ENCODE data around the gene REL. TPM values are rescaled to one million over a fixed set of nuclear protein-coding genes. Genes with fewer than 3 reads are reported as not detected.
"Not testable (repeated sequence)": the region's sequence is repeated elsewhere in the genome, so short reads cannot be mapped to it uniquely, and the experiment has no call there.

Gene REL
- 7.3 and 7.5 TPM in 2 replicates for total RNA-seq (2014; rRNA removed; shearing (Covaris generic))
- 2.0 and 2.1 TPM in 2 replicates for polyA plus RNA-seq (2014; cell fraction: nucleus; rRNA removed)

DNA sequence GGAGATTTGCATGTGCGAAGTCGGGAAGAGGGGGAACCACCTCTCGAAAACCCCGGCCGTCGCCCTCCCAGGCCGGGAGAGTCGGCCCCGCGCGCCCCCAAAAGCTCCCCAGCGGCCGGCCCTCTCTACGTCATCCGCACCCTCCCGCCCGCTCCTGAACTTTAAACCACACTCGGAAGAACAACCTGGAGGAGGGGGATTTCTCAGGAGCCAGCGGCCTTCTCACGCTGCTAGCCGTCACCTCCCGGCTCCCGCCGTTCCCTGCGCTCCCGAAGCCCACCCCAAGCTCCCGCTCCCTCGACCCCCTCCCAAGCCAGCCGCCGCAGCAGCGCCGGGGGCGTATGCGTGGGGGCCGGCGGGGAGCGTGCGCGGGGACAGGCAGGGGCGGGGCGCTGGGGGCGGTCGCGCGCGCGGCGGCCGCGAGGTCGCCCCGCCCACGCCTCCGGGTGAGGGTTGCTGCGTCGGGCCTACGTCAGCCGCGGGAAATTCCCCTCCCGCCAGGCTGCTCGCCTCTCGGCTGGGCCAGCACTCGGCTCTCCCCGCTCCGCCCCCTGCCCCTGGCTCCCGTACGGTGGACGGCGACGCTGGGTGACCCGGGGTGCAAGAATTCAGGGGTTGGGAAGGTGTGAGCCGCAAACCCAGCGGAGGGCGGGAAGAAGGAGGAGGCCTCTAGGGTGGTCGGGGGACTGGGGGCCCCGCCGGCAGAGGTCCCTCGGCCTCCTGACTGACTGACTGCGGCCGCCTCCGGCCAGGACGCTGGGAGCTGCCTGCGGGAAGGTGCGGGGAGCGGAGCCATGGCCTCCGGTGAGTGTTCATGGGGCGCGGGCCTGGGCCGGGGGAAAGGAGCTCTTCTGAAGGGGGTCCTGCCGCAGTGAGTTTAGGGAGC, at the start of gene REL:
Gene REL (plus strand): TSS at position 528 of the 886 bp plus-strand sequence. CDS start 267 bp downstream, at position 795.
- peak; percentile 87 for DNase-seq (ENCODE audit: extremely low read depth, low read depth)

DNA sequence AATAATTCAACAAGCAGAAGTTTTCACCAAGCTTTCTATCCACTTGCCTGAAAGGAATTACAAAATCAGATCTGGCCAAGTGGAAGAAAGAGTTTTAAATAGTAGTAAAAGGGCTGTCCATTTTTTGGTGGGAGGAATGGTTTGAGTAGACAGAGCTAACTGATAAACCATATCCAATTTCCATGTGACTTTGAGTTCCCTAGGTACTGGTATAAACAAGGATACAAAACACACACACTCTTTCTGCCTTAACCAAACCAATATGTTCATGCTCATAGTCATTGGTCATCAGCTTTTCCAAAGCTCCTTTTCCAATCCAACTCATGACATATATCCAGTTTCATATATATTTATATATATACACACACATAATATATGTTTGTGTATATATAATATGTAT, 49.5 kb upstream of the REL start:
- DNase-seq (ENCODE audit: extremely low read depth, low read depth), result no peak

DNA sequence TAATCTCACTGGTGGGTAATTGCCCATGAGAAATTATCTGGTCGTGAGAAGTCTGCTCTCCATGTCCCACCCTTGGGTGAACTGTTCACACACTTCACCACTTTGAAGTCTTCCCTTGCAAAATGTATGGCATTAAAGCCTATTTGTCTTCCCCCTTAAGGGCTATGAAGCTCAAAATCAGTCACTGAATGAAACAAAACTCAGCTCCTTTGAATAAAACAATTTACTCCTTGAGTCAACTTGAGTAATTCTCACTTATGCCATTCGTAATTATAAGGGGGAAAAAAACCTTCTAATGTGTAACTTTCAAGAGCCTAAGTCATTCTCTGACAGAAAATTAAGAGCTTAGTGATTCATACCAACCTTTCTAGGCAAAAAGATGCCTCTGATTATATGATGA, 48.8 kb upstream of the REL start:
- no peak for DNase-seq (ENCODE audit: extremely low read depth, low read depth)

DNA sequence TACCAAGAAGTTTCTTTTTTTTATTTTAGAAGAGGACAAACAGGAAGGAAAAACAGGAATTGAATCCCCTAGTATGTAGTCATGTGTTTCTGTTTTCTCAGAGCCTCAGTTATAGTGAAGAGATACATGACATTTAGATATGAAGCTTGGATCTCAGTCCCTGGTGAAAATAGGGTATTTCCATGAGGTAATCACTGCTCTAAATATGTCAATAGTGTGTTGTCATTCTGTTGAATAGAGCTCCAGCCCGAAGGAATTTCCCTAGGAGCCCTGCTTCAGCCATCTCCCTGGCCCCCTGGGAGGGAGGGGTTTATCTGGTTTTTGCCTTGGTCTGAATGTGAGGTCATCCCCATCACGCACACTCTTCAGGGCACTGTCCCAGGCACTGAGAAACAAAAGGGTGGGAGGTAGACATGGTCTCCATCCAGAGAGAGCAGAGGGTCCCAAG, 47.1 kb upstream of the REL start:
- DNase-seq (ENCODE audit: extremely low read depth, low read depth), result no peak

DNA sequence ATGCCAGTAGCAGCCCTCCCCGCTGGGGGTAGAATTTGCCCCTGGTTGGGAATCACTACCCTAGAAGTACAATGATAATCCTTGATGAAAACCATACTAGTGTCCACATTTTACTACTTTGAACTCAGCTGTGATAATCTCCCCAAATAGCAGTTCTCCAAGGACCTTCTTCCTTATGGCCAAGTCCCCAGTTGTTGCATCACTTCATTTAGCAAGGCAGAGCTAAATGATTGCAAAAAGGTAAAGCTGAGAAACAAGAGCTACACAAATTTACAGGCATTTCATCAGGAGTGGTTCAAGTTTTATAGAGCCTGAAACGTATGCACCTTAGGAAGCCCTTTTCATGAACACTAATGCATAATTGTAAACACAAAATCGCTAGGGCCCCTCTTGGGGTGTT, 44.9 kb upstream of the REL start:
- no peak for DNase-seq (ENCODE audit: extremely low read depth, low read depth)

DNA sequence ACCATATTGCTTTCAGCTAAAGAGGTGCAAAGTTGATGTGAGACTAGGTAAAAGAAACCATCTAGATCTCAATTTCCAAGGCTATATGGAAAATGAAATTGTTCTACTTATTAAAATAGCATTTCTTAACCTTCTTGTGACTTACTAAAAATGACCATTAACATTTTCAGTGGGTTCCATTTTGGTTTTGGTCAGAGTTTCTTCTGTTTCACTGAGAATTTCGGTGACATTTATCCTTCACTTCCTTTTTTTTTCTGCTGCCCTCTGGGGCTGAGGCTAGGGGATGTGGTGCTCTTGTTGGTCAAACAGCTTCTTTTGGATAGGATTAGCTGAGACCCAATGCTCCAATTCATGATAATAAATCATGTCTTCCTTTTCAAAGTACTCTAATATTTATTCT, 44.3 kb upstream of the REL start:
- no peak for DNase-seq (ENCODE audit: extremely low read depth, low read depth)

DNA sequence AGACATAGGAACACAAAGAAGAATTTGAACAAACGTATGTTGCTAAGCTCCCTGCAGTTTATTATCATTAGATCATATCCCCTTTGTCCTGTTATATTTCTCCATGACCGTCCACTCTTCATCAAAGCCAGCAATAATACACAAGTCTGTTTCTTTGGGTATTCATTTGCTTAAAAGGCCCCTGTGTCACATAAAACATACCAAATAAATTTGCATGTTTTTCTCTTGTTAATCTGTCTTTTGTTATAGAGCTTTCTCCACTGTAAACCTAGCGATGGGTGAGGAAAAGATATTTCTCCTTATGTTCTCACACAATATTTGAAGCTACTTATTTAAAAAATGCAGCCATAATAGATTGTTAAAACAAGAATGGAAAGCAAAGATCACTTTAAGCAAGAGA, 42.9 kb upstream of the REL start:
- no peak for DNase-seq (ENCODE audit: extremely low read depth, low read depth)

DNA sequence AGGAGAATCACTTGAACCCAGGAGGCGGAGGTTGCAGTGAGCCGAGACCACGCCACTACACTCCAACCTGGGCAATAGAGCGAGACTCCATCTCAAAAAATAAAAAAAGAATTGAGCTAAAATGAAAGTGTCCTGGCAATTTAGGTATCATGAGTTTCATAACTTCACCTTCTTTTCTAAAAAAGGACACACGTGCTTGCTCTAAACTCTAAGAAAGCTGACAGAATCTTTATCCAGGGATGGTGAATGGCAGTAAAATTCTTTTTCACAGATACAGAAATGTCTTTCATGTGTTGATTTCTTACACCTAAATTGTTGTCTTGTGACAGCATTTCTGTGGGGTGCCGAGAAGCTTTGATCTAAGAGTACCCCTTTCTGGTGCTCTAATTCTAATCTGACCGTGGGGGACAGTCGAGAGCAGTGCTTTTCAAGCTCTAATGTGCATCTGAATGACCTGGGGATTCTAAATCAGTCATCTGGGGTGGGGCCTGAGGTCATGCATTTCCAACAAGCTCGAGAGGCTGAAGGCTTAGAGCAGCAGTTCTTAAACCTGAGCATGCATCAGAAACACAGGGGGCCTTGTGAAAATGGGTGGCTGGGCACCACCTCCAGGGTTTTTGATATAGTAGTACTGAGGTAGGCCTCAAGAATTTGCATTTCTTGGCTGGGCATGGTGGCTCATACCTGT, 42.1 kb upstream of the REL start:
- DNase-seq (ENCODE audit: extremely low read depth, low read depth), result no peak

DNA sequence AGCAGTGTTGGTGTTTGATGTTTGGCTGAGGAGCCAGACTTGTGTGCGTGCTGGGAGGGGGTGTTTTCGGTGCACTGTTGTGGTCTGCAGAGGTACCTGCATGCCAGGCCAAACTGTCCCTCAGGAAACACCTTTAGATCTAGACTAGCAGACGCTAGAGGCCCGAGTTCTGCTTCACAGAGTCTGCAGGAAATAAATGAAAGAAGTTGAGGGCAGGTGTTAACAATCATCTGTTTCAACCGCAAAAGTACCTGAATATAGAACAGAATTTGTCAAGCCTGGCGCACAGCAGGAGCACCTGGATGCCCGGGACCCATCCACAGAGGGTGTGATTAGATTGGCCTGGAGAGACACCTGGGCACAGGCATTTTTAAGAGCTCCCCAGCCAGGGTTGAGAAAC, 40.5 kb upstream of the REL start:
- no peak for DNase-seq (ENCODE audit: extremely low read depth, low read depth)

DNA sequence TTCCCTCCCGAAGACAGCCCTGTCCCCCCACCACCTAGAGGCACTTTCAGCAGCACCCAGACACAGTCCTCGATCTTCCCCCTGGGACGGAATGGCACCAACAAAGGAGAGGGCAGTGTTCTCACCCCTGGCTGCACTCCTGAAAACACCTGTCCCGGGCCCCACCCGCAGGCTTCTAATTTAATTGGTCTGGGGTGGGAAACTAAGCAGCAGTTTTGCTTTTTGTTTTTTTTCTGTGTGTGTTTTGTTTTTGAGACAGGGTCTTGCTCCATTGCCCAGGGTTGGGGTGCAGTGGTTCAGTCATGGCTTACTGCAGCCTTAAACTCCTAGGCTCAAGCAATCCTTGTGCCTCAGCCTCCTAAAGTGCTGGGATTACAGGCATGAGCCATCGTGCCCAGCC, 38.4 kb upstream of the REL start:
- no peak for DNase-seq (ENCODE audit: extremely low read depth, low read depth)

DNA sequence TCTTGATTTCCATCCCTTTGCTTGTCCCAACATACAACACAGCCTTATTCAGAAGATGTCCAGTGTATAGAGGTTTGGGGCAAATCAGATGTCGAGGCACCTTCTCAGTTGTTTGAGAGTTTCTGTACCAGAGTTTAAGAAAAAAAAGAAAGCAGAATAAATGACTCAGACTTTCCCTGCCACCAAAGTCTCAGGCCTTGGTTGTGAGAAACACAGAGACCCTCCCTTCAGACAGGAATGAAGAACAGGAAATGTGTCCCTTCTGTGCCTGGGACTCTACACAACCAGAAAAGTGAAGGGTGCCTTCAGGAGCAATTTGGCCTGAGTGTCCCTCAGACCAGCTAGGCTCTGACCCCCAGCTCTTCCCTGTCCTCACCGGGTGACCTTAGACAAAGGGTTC, 37.3 kb upstream of the REL start:
- no peak for DNase-seq (ENCODE audit: extremely low read depth, low read depth)

DNA sequence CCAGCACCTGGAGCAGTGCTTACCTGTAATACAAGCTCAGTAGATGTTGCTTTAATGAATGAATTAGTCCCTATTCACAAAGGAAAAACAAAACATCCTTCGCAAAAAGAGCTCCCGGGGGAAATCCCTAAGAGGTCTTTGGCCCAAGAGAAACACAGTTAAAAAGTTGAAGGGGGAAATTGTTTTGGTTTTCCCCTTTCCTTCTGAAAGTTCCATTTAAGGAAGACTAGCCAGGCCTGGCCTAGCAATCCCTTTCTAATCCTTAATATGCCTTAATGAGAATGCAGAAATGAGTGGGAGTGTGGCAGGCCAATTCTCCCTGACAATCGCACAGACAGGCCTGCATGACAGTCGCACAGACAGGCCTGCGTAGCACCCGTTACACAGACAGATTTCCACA, 33.5 kb upstream of the REL start:
- no peak for DNase-seq (ENCODE audit: extremely low read depth, low read depth)

DNA sequence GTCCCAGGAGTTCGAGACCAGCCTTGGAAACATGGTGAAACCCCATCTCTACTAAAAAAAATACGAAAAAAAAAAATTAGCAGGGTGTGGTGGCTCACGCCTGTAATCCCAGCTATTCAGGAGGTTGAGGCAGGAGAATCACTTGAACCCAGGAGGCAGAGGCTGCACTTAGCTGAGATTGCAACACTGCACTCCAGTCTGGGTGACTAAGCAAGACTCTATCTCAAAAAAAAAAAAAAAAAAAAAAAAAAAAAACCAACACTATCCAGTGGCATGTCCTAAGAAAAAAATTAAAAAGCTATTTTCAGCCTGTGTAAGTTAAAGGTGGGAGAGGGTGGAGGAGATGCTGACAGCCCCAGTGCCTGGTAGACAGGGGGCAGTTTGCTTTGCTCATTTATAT, 32.2 kb upstream of the REL start:
- DNase-seq (ENCODE audit: extremely low read depth, low read depth), result no peak

DNA sequence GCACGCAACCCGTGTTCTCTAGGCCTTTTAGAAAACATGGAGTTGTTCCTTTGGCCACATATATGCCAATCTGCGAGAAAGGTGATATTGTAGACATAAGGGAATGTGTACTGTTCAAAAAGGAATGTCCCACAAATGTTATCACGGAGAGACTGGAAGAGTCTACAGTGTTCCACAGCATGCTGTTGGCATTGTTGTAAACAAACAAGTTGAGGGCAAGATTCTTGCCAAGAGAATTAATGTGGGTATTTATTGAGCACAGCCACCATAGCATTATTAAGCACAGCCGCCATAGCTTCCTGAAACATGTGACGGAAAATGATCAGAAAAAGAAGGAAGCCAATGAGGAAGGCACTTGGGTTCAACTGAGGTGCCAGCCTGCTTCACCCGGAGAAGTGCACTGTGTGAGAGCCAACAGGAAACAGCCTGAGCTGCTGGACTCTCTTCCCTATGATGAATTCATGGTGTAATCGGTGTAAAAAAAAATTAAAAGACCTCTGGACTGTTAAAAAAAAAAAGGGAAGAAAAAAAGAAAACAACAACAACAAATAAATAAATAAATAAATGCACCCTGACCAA, 29.0 kb upstream of the REL start:
- DNase-seq (ENCODE audit: extremely low read depth, low read depth), result no peak

DNA sequence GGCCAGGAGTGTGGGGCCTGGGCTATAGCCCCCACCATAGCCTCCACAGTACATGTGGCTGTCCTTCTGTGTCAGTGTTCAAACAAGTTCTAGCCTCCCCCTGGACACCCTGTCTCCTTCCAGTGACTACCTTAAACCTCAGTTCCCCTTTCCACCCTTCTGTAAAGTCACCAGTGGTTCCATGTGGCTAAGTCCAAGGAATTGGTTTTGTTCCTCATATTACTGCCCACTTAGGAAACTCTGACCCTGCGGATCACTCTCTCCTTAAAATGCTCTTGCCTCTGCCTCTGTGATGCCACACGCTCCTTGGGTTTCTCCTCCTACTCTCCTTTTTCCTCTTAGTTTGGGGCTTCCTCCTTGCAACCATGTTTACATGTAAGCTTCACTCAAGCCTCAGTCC, 27.8 kb upstream of the REL start:
- DNase-seq (ENCODE audit: extremely low read depth, low read depth), result no peak

DNA sequence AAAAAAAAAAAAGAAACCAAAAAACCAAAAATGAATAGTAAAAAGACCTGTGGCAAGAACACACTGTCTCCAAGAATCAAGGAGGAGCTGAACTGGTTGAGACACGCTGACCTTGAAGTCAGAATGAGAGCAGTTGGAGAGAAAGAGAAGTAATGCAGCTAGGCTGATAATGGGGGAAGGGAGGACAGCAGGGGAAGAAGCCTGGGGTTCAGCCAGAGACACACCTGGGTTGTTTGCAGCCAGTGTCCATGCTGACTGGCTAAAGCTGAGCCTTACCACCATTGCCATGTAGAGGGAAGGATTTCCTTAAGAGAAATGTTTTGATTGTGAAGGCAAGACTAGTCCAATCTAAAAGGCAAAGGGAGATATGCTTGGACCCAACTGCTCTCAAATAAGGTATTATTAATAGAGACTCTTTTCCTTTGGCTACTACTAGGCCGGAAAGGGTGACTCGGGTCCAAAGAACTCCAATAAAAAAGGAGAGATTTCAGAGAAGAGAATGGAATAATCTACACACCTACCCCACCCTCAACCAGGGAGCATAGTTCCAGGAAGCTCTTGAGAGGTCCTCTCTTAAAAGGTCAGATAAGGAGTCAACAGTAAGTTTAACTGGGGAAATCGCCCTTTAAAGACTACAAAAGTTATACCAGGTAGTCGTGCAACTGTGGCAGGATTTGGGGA, 25.2 kb upstream of the REL start:
- DNase-seq (ENCODE audit: extremely low read depth, low read depth), result no peak

DNA sequence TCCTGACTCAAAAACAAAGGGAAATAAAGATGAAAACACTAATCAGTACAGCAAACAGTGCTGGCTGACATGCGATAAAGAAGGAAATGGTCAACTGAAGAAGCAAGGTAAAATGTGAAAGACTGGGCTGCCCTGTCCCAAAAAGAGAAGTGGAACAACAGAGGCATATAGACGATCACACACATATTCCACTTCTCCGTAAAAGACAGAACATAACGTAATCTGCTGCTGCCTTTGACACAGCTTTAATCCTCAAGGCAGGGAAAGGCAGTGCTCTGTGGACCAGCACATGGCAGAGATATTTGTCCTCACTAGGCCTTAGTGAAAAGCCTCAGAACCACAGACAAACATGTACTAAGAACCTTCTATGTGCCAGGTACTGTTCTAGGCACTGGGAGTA, 24.3 kb upstream of the REL start:
- DNase-seq (ENCODE audit: extremely low read depth, low read depth), result no peak

DNA sequence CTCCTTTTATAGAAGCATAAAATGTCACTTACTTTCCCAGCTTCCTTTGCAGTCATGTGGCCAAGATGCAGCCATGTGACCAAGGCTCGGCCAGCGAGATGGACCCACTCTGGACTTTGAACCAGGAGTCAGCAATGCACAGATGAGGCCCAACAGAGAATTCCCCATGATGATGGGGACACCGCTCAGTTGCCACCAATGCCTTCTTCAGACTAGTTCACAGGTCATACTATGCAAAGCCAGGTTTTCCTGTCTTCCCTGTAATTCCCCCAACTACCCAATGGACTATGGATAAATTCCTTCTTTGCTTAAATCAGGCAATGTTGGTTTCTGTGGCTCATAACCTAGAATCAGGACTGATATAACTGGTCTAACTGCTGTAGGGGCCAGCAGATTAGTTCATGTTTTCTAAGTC, 22.5 kb upstream of the REL start:
- DNase-seq (ENCODE audit: extremely low read depth, low read depth), result no peak

DNA sequence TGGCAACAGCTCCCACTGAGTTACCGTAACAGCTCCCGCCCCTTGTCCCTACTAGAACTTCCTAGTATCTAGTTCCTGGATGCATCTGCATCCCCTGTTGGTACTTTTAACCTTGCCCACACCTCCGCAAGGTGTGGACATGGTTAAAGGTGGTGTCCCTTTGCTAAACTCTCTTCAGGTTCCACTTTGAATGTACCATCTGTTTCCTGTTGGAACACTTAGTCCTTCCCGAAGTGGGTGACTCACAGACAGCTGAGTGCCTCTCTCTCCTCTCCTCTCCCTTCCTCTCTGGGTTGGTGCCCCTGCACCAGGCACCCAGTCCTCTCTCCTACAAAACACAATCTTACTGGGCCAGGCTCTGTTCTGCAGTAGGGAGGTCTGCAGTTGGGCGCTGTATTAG, 19.6 kb upstream of the REL start:
- DNase-seq (ENCODE audit: extremely low read depth, low read depth), result no peak

DNA sequence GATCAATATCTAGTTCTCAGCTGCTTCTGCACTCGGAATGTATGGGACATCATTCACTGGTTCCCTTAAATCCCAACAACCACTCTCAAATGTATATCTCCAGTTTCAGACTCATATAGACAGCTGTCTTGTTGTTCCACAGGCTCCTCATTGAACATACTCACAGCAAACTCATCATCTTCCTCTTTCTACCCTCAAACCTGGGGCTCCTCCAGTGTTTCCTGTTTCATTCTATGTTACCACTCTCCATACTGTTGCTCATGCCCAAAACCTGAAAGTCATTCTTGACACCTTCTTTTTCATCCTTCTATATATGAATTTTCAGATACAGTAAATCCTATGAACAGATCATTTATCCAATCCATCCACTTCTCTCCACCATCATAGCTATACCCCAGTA, 18.7 kb upstream of the REL start:
- DNase-seq (ENCODE audit: extremely low read depth, low read depth), result no peak

DNA sequence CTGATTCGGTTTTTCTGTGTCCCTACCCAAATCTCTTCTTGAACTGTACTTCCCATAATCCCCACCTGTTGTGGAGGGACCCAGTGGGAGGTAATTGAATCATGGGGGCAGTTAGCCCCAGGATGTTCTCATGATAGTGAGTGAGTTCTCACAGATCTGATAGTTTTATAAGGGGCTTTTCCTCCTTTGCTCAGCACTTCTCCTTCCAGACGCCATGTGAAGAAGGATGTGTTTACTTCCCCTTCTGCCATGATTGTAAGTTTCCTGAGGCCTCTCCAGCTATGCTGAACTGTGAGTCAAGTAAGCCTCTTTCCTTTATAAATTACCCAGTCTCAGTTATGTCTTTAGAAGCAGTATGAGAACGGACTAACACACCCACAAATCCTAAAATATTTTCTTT, 16.0 kb upstream of the REL start:
- not testable (repeated sequence) for DNase-seq (ENCODE audit: extremely low read depth, low read depth)

All from NCI-H460 (cell line).